K562 (cell line): ENCODE measurements around the gene GSS. TPM values are rescaled to one million over a fixed set of nuclear protein-coding genes. Genes with fewer than 3 reads are reported as not detected.

Experiments used
- BHLHE40 ChIP-seq: IDR thresholded peaks from 2 replicates; pipeline ENCODE4 v1.6.1; 2011; ENCODE audit warnings: low read length, improper control_type of control experiment
- FOXP1 ChIP-seq: sonication (generic); formaldehyde crosslinking; IDR thresholded peaks from 2 replicates; pipeline ENCODE4 v1.8.0; 2022; ENCODE audit warnings: mild to moderate bottlenecking, missing genetic modification reagents
- KDM4B ChIP-seq, 2 experiments: fragments of 450-650 bp in 1 of 2; sonication (generic) in 1 of 2; IDR thresholded peaks; 2 replicates each; pipeline ENCODE4 v1.6.1; 2016 to 2017; ENCODE audit warnings: borderline replicate concordance in 2 of 2, antibody characterized with exemption in 1 of 2, low read depth in 1 of 2, mild to moderate bottlenecking in 1 of 2
- KLF16 ChIP-seq: IDR thresholded peaks from 2 replicates; pipeline ENCODE4 v1.6.1; 2016; ENCODE audit warnings: antibody characterized with exemption
- MAFF ChIP-seq: IDR thresholded peaks from 2 replicates; pipeline ENCODE4 v1.6.1; 2012; ENCODE audit warnings: low read length, improper control_type of control experiment
- NR2F6 ChIP-seq: fragments of 450-650 bp; formaldehyde crosslinking; IDR thresholded peaks from 2 replicates; pipeline ENCODE4 v1.4.0; 2020; ENCODE audit warnings: mild to moderate bottlenecking
- POLR2AphosphoS5 ChIP-seq: IDR thresholded peaks from 2 replicates; pipeline ENCODE4 v1.6.1; 2011; ENCODE audit warnings: mild to moderate bottlenecking, low read depth, low read length, moderate library complexity; ENCODE audit not compliant: control insufficient read depth, insufficient read depth
- ZFP30 ChIP-seq: fragments of 250-450 bp; sonication (Bioruptor Pico); IDR thresholded peaks from 2 replicates; pipeline ENCODE4 v1.8.0; 2022; ENCODE audit warnings: moderate library complexity, mild to moderate bottlenecking, inconsistent platforms, borderline replicate concordance
- ZFPM2 ChIP-seq: fragments of 250-450 bp; sonication (Bioruptor Pico); IDR thresholded peaks from 2 replicates; pipeline ENCODE4 v1.5.1; 2022; ENCODE audit warnings: mild to moderate bottlenecking
- ZKSCAN3 ChIP-seq: fragments of 250-450 bp; sonication (Bioruptor Pico); IDR thresholded peaks from 2 replicates; pipeline ENCODE4 v1.4.0; 2020
- ZNF133 ChIP-seq: fragments of 250-450 bp; sonication (Bioruptor Pico); IDR thresholded peaks from 2 replicates; pipeline ENCODE4 v1.4.0; 2020; ENCODE audit warnings: mild to moderate bottlenecking
- polyA plus RNA-seq, 8 experiments: library from polyadenylated mRNA; depleted of rRNA in 4 of 8; stranded (reverse) in 5 of 8; unstranded in 3 of 8; fragments of >200 nt; fragmentation: Nextera tagmentation in 2 of 8; fragmentation: Illumina TruSeq in 1 of 8; extraction: Ambion mirVana in 2 of 8; extraction: Trizol in 1 of 8; gene quantifications; 2 replicates each; pipeline versions ENCODE4 v1.2.1 to v1.2.3, GENCODE V29; 2011 to 2014; ENCODE audit warnings: inconsistent platforms in 1 of 8, missing spikeins in 1 of 8
- total RNA-seq, 7 experiments: library from RNA; depleted of rRNA in 6 of 7; stranded (reverse); fragments of >200 nt in 6 of 7; fragmentation: Illumina TruSeq in 2 of 7; extraction: Trizol in 2 of 7; gene quantifications; 2 replicates each; pipeline versions ENCODE4 v1.2.1 to v1.2.3, GENCODE V29; 2011 to 2021; ENCODE audit warnings: low replicate concordance in 1 of 7
- TF ChIP-seq, protein P1 (sequence below), 2 experiments: IDR thresholded peaks; 2 replicates each; pipeline ENCODE4 v1.6.1; 2011; ENCODE audit warnings: borderline replicate concordance in 1 of 2, control low read depth in 1 of 2, low read depth in 1 of 2, low read length in 1 of 2, mild to moderate bottlenecking in 1 of 2, mixed read lengths in 1 of 2, moderate library complexity in 1 of 2; ENCODE audit not compliant: insufficient read depth in 1 of 2, insufficient read length in 1 of 2, poor library complexity in 1 of 2, severe bottlenecking in 1 of 2; ENCODE audit errors: extremely low read depth in 1 of 2
- TF ChIP-seq, protein P2 (sequence below), 3 experiments: IDR thresholded peaks in 2 of 3; conservative IDR thresholded peaks in 1 of 3; 2 replicates each; pipeline ENCODE4 v1.5.1; 2011 to 2012; ENCODE audit warnings: low read length in 3 of 3, mild to moderate bottlenecking in 3 of 3, control low read depth in 2 of 3, improper control_type of control experiment in 1 of 3, inconsistent platforms in 1 of 3, low read depth in 1 of 3, mixed read lengths in 1 of 3, moderate library complexity in 1 of 3; ENCODE audit not compliant: insufficient read depth in 2 of 3
- TF ChIP-seq, protein P3 (sequence below): fragments of 450-650 bp; formaldehyde crosslinking; IDR thresholded peaks from 2 replicates; pipeline ENCODE4 v1.4.0; 2022; ENCODE audit warnings: missing genetic modification characterization
- TF ChIP-seq, protein P4 (sequence below): fragments of 250-450 bp; sonication (Bioruptor Pico); IDR thresholded peaks from 2 replicates; pipeline ENCODE4 v1.5.0; 2021; ENCODE audit warnings: mild to moderate bottlenecking, borderline replicate concordance

The GSS gene
- total and polyA plus RNA-seq, 9 of the 15 experiments (the other 6 are each of a cell fraction or from before 2014, with no cell fraction given): 18.4 to 165 (median 89.4) TPM

DNA sequence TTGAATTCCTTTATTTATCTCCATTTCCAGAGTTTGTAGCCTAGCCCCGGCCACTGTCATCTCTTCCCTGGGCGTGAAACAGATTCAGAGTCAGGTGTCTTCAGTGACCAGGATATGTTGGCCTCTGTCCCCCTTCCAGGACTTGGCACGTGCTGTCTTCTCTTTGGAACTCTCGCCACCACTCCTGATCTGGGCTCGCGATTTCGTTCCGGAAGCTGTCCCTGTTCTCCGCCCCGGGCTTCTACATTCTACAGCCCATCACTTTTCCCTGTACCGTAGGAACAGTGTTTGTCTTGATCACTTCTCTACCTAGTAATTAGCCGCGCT, 739 bp downstream of the GSS start (continued):
- TF ChIP-seq, protein P1, sequence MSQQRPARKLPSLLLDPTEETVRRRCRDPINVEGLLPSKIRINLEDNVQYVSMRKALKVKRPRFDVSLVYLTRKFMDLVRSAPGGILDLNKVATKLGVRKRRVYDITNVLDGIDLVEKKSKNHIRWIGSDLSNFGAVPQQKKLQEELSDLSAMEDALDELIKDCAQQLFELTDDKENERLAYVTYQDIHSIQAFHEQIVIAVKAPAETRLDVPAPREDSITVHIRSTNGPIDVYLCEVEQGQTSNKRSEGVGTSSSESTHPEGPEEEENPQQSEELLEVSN (IDR thresholded peaks at IDR 0.05; ENCODE audit: borderline replicate concordance in 1 of 2, extremely low read depth in 1 of 2, insufficient read depth in 1 of 2, insufficient read length in 1 of 2, low read depth in 1 of 2, low read length in 1 of 2, poor library complexity in 1 of 2, severe bottlenecking in 1 of 2): peak in 1 of 2 experiments; percentile 71
- TF ChIP-seq BHLHE40 (peak; percentile 95), POLR2AphosphoS5 (no peak), NR2F6 (CRISPR knock-in tag) (no peak), MAFF (no peak), ZKSCAN3 (CRISPR knock-in tag) (no peak), KDM4B (IDR thresholded peaks at IDR 0.05; ENCODE audit: borderline replicate concordance in 2 of 2, low read depth in 1 of 2) (no peak), ZFPM2 (CRISPR knock-in tag) (no peak), ZFP30 (CRISPR knock-in tag) (no peak), KLF16 (no peak), ZNF133 (CRISPR knock-in tag) (no peak), FOXP1 (no peak)
- TF ChIP-seq, protein P2, sequence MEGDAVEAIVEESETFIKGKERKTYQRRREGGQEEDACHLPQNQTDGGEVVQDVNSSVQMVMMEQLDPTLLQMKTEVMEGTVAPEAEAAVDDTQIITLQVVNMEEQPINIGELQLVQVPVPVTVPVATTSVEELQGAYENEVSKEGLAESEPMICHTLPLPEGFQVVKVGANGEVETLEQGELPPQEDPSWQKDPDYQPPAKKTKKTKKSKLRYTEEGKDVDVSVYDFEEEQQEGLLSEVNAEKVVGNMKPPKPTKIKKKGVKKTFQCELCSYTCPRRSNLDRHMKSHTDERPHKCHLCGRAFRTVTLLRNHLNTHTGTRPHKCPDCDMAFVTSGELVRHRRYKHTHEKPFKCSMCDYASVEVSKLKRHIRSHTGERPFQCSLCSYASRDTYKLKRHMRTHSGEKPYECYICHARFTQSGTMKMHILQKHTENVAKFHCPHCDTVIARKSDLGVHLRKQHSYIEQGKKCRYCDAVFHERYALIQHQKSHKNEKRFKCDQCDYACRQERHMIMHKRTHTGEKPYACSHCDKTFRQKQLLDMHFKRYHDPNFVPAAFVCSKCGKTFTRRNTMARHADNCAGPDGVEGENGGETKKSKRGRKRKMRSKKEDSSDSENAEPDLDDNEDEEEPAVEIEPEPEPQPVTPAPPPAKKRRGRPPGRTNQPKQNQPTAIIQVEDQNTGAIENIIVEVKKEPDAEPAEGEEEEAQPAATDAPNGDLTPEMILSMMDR (IDR thresholded peaks at IDR 0.05 in 2 of 3, conservative IDR thresholded peaks at IDR 0.05 in 1 of 3; ENCODE audit: insufficient read depth in 2 of 3, low read depth in 1 of 3, low read length in 3 of 3): no peak
- TF ChIP-seq, protein P3, sequence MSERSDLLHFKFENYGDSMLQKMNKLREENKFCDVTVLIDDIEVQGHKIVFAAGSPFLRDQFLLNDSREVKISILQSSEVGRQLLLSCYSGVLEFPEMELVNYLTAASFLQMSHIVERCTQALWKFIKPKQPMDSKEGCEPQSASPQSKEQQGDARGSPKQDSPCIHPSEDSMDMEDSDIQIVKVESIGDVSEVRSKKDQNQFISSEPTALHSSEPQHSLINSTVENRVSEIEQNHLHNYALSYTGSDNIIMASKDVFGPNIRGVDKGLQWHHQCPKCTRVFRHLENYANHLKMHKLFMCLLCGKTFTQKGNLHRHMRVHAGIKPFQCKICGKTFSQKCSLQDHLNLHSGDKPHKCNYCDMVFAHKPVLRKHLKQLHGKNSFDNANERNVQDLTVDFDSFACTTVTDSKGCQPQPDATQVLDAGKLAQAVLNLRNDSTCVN (CRISPR knock-in tag): peak; percentile 23; the same call in 1 of the 2 replicates
- TF ChIP-seq, protein P4, sequence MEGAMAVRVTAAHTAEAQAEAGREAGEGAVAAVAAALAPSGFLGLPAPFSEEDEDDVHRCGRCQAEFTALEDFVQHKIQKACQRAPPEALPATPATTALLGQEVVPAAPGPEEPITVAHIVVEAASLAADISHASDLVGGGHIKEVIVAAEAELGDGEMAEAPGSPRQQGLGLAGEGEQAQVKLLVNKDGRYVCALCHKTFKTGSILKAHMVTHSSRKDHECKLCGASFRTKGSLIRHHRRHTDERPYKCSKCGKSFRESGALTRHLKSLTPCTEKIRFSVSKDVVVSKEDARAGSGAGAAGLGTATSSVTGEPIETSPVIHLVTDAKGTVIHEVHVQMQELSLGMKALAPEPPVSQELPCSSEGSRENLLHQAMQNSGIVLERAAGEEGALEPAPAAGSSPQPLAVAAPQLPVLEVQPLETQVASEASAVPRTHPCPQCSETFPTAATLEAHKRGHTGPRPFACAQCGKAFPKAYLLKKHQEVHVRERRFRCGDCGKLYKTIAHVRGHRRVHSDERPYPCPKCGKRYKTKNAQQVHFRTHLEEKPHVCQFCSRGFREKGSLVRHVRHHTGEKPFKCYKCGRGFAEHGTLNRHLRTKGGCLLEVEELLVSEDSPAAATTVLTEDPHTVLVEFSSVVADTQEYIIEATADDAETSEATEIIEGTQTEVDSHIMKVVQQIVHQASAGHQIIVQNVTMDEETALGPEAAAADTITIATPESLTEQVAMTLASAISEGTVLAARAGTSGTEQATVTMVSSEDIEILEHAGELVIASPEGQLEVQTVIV: no peak
